ENCODE measurements around the gene JHY.

DNA sequence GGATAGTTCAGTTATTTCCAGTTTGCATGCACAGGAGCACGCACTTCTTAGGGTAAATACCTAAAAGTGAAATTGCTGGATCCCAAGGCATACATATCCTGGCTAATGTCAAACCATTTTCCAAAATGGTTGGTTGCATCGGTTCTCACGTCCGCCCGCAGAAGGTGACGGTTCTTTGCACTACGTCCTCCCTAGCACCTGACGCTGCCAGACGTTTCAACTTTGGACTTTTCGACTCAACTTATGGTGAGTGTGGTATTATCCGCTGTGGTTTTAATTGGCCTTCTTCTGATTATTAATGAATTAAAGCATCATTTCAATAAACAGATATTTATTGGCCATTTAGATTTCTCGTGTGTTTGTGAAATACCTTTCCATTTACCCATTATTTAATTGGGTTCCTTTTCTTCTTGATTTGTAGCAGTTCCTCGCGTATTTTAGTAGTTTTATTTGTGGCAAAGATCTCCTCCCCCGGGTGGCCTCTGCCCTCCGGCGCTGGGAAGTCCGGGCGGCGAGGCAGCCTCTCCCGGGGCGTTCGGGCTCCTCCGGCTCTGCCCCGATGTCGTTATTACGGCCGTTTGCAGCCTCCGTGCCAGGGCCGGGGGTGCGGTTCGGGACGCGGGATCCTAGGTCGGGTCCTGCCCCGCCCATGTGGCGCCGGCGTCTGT lies at the start of gene JHY:
- no peak for TF ChIP-seq POLR2A (IDR thresholded peaks at IDR 0.05; ENCODE audit: low read length)
- no peak for TF ChIP-seq GATA1 (IDR thresholded peaks at IDR 0.05; ENCODE audit: low read depth, low read length)

All from erythroblast (primary cell).